BE2C (cell line): ENCODE data around the gene XXYLT1.
"Not testable (repeated sequence)": the region's sequence is repeated elsewhere in the genome, so short reads cannot be mapped to it uniquely, and the experiment has no call there.

Experiments
- DNase-seq: peaks from one replicate; pipeline ENCODE4 v3.0.0-alpha.2; 2020
- H3K27me3 ChIP-seq: fragments of 250-450 bp; sonication (Bioruptor Pico); 2 replicates; pipeline ENCODE4 v1.5.1; 2020; ENCODE audit warnings: mild to moderate bottlenecking
- H3K36me3 ChIP-seq: fragments of 250-450 bp; sonication (Bioruptor Pico); 2 replicates; pipeline ENCODE4 v1.5.1; 2020; ENCODE audit warnings: mild to moderate bottlenecking
- H3K4me1 ChIP-seq: fragments of 250-450 bp; sonication (Bioruptor Pico); 2 replicates; pipeline ENCODE4 v1.5.1; 2020
- H3K4me3 ChIP-seq: 2 replicates; pipeline ENCODE4 v1.5.1; 2011; ENCODE audit warnings: low read depth, low read length
- H3K9me3 ChIP-seq: fragments of 250-450 bp; sonication (Bioruptor Pico); 2 replicates; pipeline ENCODE4 v1.5.1; 2020
- TF ChIP-seq, protein P1 (sequence below): IDR thresholded peaks from 2 replicates; pipeline ENCODE4 v1.5.1; 2012; ENCODE audit warnings: mild to moderate bottlenecking, low read depth, low read length

XXYLT1 gene

GRCh38 chr3:195059006-195059350, 212.0 kb downstream of the XXYLT1 start:
- Histone ChIP-seq H3K36me3 (no peaks in the 10 kb centered on the region), H3K27me3 (no peaks in the 10 kb centered on the region), H3K4me1 (no peaks in the 10 kb centered on the region), H3K4me3 (no peak overlapping the region), H3K9me3 (no peaks in the 10 kb centered on the region)
- TF ChIP-seq, protein P1, sequence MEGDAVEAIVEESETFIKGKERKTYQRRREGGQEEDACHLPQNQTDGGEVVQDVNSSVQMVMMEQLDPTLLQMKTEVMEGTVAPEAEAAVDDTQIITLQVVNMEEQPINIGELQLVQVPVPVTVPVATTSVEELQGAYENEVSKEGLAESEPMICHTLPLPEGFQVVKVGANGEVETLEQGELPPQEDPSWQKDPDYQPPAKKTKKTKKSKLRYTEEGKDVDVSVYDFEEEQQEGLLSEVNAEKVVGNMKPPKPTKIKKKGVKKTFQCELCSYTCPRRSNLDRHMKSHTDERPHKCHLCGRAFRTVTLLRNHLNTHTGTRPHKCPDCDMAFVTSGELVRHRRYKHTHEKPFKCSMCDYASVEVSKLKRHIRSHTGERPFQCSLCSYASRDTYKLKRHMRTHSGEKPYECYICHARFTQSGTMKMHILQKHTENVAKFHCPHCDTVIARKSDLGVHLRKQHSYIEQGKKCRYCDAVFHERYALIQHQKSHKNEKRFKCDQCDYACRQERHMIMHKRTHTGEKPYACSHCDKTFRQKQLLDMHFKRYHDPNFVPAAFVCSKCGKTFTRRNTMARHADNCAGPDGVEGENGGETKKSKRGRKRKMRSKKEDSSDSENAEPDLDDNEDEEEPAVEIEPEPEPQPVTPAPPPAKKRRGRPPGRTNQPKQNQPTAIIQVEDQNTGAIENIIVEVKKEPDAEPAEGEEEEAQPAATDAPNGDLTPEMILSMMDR, result no peak
- no peak for DNase-seq

GRCh38 chr3:195058336-195059005, 212.5 kb downstream of the XXYLT1 start:
- DNase-seq, result no peak
- TF ChIP-seq, protein P1, result no peak
- H3K4me3 ChIP-seq, result no peak overlapping the region
- no peaks in the 10 kb centered on the region for H3K36me3 ChIP-seq
- no peaks in the 10 kb centered on the region for H3K4me1 ChIP-seq
- H3K27me3 ChIP-seq, result no peaks in the 10 kb centered on the region
- no peaks in the 10 kb centered on the region for H3K9me3 ChIP-seq

DNA sequence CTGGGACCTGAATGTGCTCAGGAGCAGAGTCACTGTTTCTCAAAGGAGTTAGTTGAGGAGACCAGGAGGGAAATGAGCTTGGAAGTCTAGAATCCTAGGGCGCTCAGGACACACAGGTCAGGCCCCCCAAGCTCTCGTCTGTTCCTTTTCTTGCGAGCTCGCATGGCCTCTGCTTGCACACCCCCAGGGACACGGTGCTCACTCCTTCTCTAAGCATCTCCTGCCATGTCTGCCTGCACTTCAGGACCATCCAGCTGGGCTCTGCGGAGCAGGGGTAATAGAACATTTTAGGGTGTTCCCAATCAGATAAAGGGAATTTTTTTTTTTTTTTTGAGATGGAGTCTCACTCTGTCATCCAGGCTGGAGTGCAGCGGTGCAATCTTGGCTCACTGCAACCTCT, 213.2 kb downstream of the XXYLT1 start:
- Histone ChIP-seq H3K4me1 (no peaks in the 10 kb centered on the region), H3K9me3 (no peaks in the 10 kb centered on the region), H3K27me3 (no peaks in the 10 kb centered on the region), H3K36me3 (no peaks in the 10 kb centered on the region), H3K4me3 (no peak overlapping the region)
- TF ChIP-seq, protein P1, result no peak
- no peak for DNase-seq

DNA sequence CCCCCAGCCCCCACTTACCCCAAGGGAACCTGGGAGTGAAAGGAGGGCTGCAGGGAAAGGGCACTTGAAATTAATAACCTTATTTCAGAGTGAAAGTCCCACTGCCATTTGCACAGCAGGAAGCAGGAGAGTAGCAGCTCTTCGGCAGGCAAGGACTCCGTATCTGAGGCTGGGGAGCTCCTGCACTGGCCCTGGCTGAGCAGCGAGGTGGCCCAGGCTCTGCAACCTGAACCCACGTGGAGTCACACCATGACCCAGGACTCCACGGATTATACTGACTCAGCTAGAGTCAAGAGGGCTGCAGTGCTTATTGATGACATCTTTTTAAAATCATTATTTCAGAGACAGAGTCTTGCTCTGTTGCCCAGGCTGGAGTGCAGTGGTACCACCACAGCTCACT, 214.5 kb downstream of the XXYLT1 start:
- no peaks in the 10 kb centered on the region for H3K36me3 ChIP-seq
- no peaks in the 10 kb centered on the region for H3K27me3 ChIP-seq
- H3K9me3 ChIP-seq, result no peaks in the 10 kb centered on the region
- TF ChIP-seq, protein P1, result no peak
- DNase-seq, result no peak
- no peak overlapping the region for H3K4me3 ChIP-seq
- H3K4me1 ChIP-seq, result no peaks in the 10 kb centered on the region

DNA sequence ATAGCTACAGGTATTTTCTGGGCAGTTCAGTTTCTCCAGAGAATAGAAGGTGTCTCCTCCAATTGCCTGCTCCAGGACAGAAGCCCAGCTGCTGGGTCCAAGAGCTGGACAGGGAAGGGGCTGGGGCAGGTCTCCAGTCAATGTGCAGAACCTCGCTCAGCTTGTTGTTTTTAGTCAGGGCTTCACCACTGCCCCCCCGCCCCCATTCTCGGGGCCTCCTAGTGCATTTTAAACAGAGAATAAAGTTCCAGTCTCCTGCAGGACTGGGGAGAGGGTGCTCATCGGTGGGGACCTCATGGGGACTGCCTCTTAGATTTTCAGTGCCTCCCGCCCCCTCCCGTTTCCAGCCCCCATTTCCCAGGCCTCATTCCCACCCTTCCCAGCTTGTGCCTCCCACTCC, 216.6 kb downstream of the XXYLT1 start:
- Histone ChIP-seq H3K4me3 (no peak overlapping the region), H3K9me3 (no peaks in the 10 kb centered on the region)
- no peak for DNase-seq

DNA sequence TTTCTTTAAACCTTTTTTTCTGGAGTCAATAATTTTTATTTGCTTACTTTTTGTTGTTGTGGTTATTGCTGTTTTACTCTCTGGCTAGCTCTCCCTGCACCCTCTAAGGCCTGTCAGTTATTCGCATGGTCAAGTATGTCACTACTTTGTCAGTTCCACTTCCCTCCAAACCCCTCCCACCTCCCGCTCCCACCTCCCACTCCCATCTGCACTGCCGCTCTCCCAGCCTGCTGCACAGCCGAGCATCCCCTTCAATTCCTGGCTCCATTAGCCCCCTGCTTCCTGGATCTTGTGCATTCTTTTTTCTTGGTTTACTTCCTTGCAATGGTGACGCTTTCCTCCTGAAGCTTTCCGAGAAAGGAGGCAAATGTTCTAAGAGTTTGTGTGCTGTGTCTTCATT, 218.0 kb downstream of the XXYLT1 start:
- Histone ChIP-seq H3K4me3 (no peak overlapping the region), H3K36me3 (no peaks in the 10 kb centered on the region), H3K27me3 (no peaks in the 10 kb centered on the region), H3K4me1 (no peaks in the 10 kb centered on the region), H3K9me3 (no peaks in the 10 kb centered on the region)
- DNase-seq, result no peak
- TF ChIP-seq, protein P1, result no peak

More for the DNA sequence above, 216.6 kb downstream of the XXYLT1 start:
- H3K36me3 ChIP-seq, result no peaks in the 10 kb centered on the region
- no peaks in the 10 kb centered on the region for H3K27me3 ChIP-seq
- TF ChIP-seq, protein P1, result no peak
- H3K4me1 ChIP-seq, result no peaks in the 10 kb centered on the region

DNA sequence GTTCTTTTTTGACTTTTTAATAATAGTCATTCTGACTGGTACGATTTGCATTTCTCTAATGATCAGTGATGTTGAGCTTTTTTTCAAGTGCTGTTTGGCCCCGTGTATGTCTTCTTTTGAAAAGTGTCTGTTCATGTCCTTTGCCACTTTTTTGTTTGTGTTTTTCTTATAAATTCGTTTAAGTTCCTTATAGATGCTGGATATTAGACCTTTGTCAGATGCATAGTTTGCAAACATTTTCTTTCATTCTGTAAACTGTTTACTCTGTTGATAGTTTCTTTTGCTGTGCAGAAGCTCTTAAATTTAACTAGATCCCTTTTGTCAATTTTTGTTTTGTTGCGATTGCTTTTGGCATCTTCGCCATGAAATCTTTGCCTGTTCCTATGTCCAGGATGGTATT, 220.7 kb downstream of the XXYLT1 start:
- H3K36me3 ChIP-seq, DNase-seq, H3K4me1 ChIP-seq, H3K9me3 ChIP-seq, H3K4me3 ChIP-seq, H3K27me3 ChIP-seq: not testable (repeated sequence)
